HL-60 (cell line): ENCODE data around the gene TYW1.
"Not testable (repeated sequence)": the region's sequence is repeated elsewhere in the genome, so short reads cannot be mapped to it uniquely, and the experiment has no call there.

Experiments used
- POLR2AphosphoS5 ChIP-seq: IDR thresholded peaks from 2 replicates; pipeline ENCODE4 v1.6.1; 2012; ENCODE audit warnings: low read depth
- SPI1 ChIP-seq: IDR thresholded peaks from 2 replicates; pipeline ENCODE4 v1.6.1; 2012; ENCODE audit warnings: low read depth, mild to moderate bottlenecking, borderline replicate concordance
- TF ChIP-seq, protein P1 (sequence below): IDR thresholded peaks from one replicate; pipeline ENCODE4 v1.5.1; 2011; ENCODE audit warnings: low read length, control low read depth, inconsistent platforms; ENCODE audit not compliant: insufficient read depth
- TF ChIP-seq, protein P2 (sequence below): IDR thresholded peaks from 2 replicates; pipeline ENCODE4 v1.6.1; 2012; ENCODE audit warnings: low read depth; ENCODE audit not compliant: insufficient replicate concordance

DNA sequence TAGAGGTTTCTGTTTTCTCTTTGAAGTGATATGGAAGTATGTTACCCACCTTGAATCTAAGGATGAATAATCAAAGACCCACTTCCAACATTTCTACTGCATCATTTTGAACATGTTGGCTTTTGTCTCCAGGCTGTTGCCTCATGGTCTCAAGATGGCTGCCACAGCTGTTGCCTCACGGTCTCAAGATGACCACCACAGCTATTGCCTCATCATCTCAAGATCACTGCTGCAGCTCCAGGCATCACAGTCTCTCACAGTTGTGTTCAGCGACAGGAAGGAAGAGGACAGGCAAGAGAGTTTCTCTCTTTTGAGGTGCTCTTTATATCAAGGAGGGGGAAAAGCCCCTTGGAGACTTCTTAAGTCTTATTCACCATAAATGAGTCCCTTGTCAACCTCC is 267.4 kb downstream of the TYW1 start:
- not testable (repeated sequence) for TF ChIP-seq SPI1, POLR2AphosphoS5
- TF ChIP-seq, protein P1, sequence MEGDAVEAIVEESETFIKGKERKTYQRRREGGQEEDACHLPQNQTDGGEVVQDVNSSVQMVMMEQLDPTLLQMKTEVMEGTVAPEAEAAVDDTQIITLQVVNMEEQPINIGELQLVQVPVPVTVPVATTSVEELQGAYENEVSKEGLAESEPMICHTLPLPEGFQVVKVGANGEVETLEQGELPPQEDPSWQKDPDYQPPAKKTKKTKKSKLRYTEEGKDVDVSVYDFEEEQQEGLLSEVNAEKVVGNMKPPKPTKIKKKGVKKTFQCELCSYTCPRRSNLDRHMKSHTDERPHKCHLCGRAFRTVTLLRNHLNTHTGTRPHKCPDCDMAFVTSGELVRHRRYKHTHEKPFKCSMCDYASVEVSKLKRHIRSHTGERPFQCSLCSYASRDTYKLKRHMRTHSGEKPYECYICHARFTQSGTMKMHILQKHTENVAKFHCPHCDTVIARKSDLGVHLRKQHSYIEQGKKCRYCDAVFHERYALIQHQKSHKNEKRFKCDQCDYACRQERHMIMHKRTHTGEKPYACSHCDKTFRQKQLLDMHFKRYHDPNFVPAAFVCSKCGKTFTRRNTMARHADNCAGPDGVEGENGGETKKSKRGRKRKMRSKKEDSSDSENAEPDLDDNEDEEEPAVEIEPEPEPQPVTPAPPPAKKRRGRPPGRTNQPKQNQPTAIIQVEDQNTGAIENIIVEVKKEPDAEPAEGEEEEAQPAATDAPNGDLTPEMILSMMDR: not testable (repeated sequence)
- TF ChIP-seq, protein P2, sequence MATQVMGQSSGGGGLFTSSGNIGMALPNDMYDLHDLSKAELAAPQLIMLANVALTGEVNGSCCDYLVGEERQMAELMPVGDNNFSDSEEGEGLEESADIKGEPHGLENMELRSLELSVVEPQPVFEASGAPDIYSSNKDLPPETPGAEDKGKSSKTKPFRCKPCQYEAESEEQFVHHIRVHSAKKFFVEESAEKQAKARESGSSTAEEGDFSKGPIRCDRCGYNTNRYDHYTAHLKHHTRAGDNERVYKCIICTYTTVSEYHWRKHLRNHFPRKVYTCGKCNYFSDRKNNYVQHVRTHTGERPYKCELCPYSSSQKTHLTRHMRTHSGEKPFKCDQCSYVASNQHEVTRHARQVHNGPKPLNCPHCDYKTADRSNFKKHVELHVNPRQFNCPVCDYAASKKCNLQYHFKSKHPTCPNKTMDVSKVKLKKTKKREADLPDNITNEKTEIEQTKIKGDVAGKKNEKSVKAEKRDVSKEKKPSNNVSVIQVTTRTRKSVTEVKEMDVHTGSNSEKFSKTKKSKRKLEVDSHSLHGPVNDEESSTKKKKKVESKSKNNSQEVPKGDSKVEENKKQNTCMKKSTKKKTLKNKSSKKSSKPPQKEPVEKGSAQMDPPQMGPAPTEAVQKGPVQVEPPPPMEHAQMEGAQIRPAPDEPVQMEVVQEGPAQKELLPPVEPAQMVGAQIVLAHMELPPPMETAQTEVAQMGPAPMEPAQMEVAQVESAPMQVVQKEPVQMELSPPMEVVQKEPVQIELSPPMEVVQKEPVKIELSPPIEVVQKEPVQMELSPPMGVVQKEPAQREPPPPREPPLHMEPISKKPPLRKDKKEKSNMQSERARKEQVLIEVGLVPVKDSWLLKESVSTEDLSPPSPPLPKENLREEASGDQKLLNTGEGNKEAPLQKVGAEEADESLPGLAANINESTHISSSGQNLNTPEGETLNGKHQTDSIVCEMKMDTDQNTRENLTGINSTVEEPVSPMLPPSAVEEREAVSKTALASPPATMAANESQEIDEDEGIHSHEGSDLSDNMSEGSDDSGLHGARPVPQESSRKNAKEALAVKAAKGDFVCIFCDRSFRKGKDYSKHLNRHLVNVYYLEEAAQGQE: not testable (repeated sequence)
